Common myeloid progenitor, CD34-positive (primary cell): Measurements from ENCODE around the gene AGAP1.

Source experiments
- CTCF ChIA-PET: fragments of 350-600 bp; sonication (Branson Sonifier 250); formaldehyde crosslinking; loops from one replicate; lab custom pipeline; 2021; ENCODE audit warnings: antibody characterized with exemption; lab: Charles Lee
- POLR2A ChIA-PET: fragments of 350-600 bp; sonication (Branson Sonifier 250); formaldehyde crosslinking; loops from one replicate; lab custom pipeline; 2021; ENCODE audit warnings: antibody characterized with exemption; lab: Charles Lee
- DNase-seq, 3 donors: peaks; one replicate each; pipeline versions ENCODE4 v3.0.0 to v3.0.0-alpha.2; 2013
- H3K27ac ChIP-seq, 2 experiments: 1 replicate in 1 of 2; 2 replicates in 1 of 2; pipeline ENCODE4 v1.7.0; 2013; ENCODE audit warnings: inconsistent platforms in 2 of 2, low read length in 2 of 2, mild to moderate bottlenecking in 2 of 2, low read depth in 1 of 2, moderate library complexity in 1 of 2; ENCODE audit not compliant: severe bottlenecking in 2 of 2, insufficient read depth in 1 of 2, poor library complexity in 1 of 2
- H3K27me3 ChIP-seq, 5 experiments: replicated peaks in 2 of 5; 1 replicate in 3 of 5; 2 replicates in 2 of 5; pipeline versions ENCODE4 v1.6.1 to v1.7.0; 2013; ENCODE audit warnings: low read length in 4 of 5, mild to moderate bottlenecking in 2 of 5, moderate library complexity in 2 of 5, inconsistent platforms in 1 of 5; ENCODE audit not compliant: insufficient read depth in 5 of 5, control insufficient read depth in 4 of 5
- H3K36me3 ChIP-seq, 4 experiments: 1 replicate in 2 of 4; 2 replicates in 2 of 4; pipeline versions ENCODE4 v1.6.1 to v1.7.0; 2013; ENCODE audit warnings: low read length in 3 of 4, control low read depth in 1 of 4, mild to moderate bottlenecking in 1 of 4; ENCODE audit not compliant: control insufficient read depth in 4 of 4, insufficient read depth in 4 of 4
- H3K4me1 ChIP-seq, 4 experiments: 1 replicate in 3 of 4; 2 replicates in 1 of 4; pipeline versions ENCODE4 v1.6.1 to v1.7.1; 2013; ENCODE audit warnings: low read length in 3 of 4, mild to moderate bottlenecking in 3 of 4, control low read depth in 1 of 4, inconsistent platforms in 1 of 4, moderate library complexity in 1 of 4; ENCODE audit not compliant: control insufficient read depth in 4 of 4, insufficient read depth in 4 of 4; ENCODE audit errors: control extremely low read depth in 1 of 4
- H3K4me3 ChIP-seq, 7 experiments: 1 replicate in 4 of 7; 2 replicates in 3 of 7; pipeline versions ENCODE4 v1.5.1 to v1.7.0; 2013; ENCODE audit warnings: mild to moderate bottlenecking in 7 of 7, low read length in 6 of 7, moderate library complexity in 6 of 7, inconsistent platforms in 2 of 7, low read depth in 2 of 7, control low read depth in 1 of 7; ENCODE audit not compliant: insufficient read depth in 4 of 7, control insufficient read depth in 1 of 7; ENCODE audit errors: extremely low read depth in 1 of 7
- H3K9me3 ChIP-seq, 5 experiments: 1 replicate in 4 of 5; 2 replicates in 1 of 5; pipeline versions ENCODE4 v1.6.1 to v1.7.1; 2013; ENCODE audit warnings: low read length in 4 of 5, mild to moderate bottlenecking in 2 of 5, inconsistent platforms in 1 of 5, low read depth in 1 of 5, moderate library complexity in 1 of 5; ENCODE audit not compliant: control insufficient read depth in 4 of 5, insufficient read depth in 2 of 5; ENCODE audit errors: control extremely low read depth in 1 of 5
- WGBS: methylation state at CpG from one replicate; pipeline ENCODE4 v1.1.5; 2013; ENCODE audit not compliant: insufficient coverage; 5-methylcytosine and 5-hydroxymethylcytosine counted together

Gene AGAP1

DNA sequence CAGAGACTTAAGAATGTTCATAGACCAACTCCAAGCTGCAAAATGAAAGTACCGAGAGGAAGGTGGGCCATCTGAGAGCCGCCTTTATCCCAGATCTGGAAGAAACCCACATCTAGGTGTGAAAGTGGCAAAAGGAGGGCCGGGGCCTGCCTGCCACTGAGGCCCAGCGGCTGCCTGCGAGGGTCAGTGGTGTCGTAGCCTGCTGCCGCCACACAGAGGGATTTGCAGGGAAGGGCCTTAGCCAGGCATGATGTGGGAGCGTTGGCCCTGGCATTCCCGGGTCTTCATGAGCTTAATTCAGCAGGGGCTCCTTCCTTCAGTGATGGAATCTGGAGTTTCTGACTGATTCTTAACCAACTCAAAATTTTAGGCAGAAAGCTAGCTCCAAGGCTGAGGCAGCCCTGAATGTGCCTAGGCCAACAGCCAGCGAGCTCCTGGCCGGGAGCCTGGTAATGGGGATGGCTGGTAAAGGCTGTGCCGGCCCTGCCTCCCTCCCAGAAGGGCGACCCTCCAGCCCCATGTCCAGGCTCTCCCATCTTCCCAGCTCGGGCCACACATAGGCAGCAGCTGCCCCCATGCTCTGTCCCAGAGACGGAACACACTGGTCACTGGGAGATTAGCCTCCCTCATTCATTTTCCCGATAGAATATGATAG is 230.1 kb downstream of the AGAP1 start:
- no peak for DNase-seq
- H3K4me3 ChIP-seq, result no peak overlapping the region
- peaks cover 0 to 6% (median 4%) of the 10 kb centered on the region in 5 experiments for H3K27me3 ChIP-seq
- no peaks in the 10 kb centered on the region for H3K4me1 ChIP-seq
- no peak overlapping the region for H3K27ac ChIP-seq
- ChIA-PET CTCF (interaction anchor here (1.2 to 1.4 kb wide), 3 partner anchors 11 to 457 kb away, joined by 3 to 4 read pairs (median 3); no protein-coding TSS in a partner anchor), POLR2A (no interaction called here)
- no peaks in the 10 kb centered on the region for H3K9me3 ChIP-seq
- WGBS, result 94% methylated on average over 11 of the region's 16 CpGs
- H3K36me3 ChIP-seq, result no peaks in the 10 kb centered on the region

DNA sequence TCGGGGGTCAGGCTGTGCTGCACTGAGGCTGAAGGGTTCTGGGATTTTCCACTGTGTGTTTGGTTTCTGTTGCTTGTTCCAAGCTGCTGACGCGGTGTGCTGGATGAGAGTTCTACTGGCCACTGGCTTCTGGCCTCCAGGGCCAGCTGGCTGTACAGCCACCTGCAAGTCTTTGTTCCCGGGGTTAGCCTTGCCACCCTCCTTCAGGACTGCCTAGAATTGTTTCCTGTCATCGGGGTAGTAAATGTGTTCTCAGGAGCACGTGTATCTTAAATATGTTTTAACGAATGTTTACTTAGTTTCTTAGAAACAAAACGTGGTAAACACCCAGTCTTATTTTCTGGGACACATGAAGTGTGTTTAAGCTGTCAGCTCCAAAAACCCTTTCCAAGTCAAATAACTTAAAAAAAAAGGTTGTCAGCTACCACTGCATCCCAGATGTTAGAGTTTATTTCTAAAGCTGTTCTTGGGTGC is 231.2 kb downstream of the AGAP1 start:
- H3K36me3 ChIP-seq, result no peaks in the 10 kb centered on the region
- peaks cover 0 to 5% (median 3%) of the 10 kb centered on the region in 5 experiments for H3K27me3 ChIP-seq
- H3K4me3 ChIP-seq, result no peak overlapping the region
- H3K9me3 ChIP-seq, result no peaks in the 10 kb centered on the region
- POLR2A ChIA-PET, result no interaction called here
- H3K27ac ChIP-seq, result no peak overlapping the region
- WGBS, result 78% methylated on average over 4 of the region's 8 CpGs
- no peak for DNase-seq
- CTCF ChIA-PET, result interaction anchor here (1.4 kb wide), 1 partner anchor 10 kb away, joined by 4 read pairs; no protein-coding TSS in a partner anchor
- no peaks in the 10 kb centered on the region for H3K4me1 ChIP-seq

DNA sequence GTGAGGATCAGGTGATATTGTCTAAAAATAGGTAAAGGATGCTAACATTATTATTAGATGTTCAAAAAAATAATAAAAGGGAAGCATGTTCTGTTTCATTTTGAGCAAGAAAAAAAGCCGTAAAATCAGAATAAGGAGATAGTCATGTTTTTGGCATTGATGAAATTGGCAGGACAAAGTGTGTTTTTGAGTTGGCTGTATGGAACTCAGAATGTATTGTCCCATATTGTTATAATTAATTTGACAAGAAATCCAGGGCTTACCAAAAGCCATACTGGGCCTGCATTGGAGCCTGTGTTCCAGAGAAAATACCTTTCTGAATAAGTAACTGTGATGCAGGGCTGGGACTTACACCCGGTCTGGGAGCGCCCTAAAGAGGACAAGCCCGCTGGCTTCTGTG is 232.0 kb downstream of the AGAP1 start:
- DNase-seq, result no peak
- H3K4me3 ChIP-seq, result no peak overlapping the region
- 100% methylated on average over 4 of the region's 4 CpGs for WGBS
- H3K9me3 ChIP-seq, result no peaks in the 10 kb centered on the region
- H3K27ac ChIP-seq, result no peak overlapping the region
- CTCF ChIA-PET, result no interaction called here
- POLR2A ChIA-PET, result no interaction called here
- H3K4me1 ChIP-seq, result no peaks in the 10 kb centered on the region
- H3K36me3 ChIP-seq, result no peaks in the 10 kb centered on the region
- peaks cover 0 to 7% (median 3%) of the 10 kb centered on the region in 5 experiments for H3K27me3 ChIP-seq

DNA sequence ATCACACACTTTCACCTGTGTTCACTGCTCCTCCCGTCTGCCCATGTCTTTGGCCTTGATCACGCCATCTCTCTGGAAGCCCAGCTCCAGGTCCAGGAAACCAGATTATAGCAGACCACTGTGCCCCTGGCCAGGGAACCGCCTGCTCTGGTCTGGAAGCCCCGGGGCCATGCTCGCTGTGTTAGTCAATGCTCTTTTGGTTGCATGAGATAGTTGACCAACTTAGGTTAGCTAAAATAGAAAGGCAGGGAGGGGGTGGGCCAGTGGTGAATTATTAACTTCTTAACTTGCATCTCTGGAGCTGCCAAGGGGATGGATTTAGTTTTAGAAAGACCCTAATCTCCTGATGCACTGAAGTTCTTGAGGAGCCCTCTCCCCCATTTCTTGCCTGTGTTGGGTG is 232.7 kb downstream of the AGAP1 start:
- DNase-seq, result no peak
- ChIA-PET POLR2A (no interaction called here), CTCF (interaction anchor here (1.3 kb wide), 1 partner anchor 20 kb away, joined by 8 read pairs; no protein-coding TSS in a partner anchor)
- no peak overlapping the region for H3K27ac ChIP-seq
- no peaks in the 10 kb centered on the region for H3K36me3 ChIP-seq
- peaks cover 0 to 7% (median 4%) of the 10 kb centered on the region in 5 experiments for H3K27me3 ChIP-seq
- H3K4me1 ChIP-seq, result no peaks in the 10 kb centered on the region
- no peak overlapping the region for H3K4me3 ChIP-seq
- H3K9me3 ChIP-seq, result no peaks in the 10 kb centered on the region
- 98% methylated on average over 5 of the region's 5 CpGs for WGBS

DNA sequence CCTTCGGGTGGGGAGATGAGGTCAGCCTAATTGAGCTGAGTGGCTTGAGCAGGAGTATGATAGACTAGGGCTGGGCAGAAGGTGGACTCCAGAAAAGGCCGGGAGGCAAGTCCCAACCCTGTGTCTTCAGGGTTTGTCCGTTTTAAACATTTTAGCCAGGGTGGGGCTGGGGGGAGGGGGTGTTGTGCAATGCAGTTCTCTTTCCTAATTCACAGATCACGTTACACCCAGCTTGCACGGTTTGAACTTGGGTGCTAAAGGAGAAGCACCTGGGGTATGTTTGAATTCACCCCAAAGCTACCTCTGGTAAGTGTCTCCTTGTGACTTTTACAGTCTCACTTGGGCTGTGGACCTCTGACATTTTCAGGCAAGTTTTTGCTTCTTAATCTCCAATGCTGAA is 233.3 kb downstream of the AGAP1 start:
- DNase-seq, result no peak
- H3K4me3 ChIP-seq, result no peak overlapping the region
- H3K27me3 ChIP-seq, result peaks cover 0 to 8% (median 7%) of the 10 kb centered on the region in 5 experiments
- no peaks in the 10 kb centered on the region for H3K36me3 ChIP-seq
- WGBS, result 100% methylated on average over 3 of the region's 5 CpGs
- no peaks in the 10 kb centered on the region for H3K9me3 ChIP-seq
- H3K27ac ChIP-seq, result no peak overlapping the region
- ChIA-PET CTCF (interaction anchor here (1.3 kb wide), 1 partner anchor 19 kb away, joined by 8 read pairs; no protein-coding TSS in a partner anchor), POLR2A (no interaction called here)
- peaks cover 0 to 1% (median 0%) of the 10 kb centered on the region in 4 experiments for H3K4me1 ChIP-seq

DNA sequence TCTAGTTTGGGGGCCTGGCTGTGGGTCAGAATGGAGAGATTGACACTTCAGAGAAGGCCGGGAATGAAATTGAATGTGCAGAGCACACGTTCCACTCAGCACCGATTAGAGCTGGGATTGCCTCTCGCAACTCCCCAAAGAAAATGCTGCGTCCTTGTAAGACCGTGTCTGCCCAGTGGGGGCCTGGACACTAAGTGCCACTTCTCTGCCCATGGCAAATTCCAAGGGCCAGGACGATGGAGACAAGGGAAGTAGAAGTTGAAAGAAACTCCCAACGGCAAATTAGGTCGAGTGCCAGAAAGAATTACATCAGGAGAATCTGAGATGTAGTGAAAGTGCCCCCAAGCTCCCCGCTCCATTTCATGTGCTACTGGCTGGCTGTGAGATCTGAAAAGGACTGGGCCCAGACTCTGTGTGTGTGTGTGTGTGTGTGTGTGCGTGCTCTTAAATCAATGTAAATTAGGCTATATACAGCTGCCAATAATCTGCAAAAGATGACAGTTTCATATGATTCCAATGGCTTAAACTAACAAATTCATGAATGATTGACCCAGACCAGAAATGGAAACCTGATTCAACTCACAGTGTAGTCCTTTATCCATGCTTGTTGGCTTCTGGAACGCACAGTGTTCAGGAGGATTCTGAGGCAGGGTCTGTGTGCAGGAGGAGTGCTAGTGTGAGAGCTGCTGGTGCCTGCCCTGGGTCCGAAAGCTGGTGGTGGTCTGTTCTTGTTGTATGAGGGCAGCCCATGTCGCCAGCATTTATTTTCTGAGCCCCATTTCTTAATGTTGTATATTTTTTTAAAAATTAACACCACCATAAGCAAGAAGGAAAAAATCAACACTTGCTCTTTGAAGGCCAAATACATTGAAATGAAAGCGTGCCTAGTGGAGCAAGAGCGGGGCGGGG is 234.3 kb downstream of the AGAP1 start:
- CTCF ChIA-PET, result interaction anchor here (1.3 kb wide), 1 partner anchor 18 kb away, joined by 8 read pairs; no protein-coding TSS in a partner anchor
- peaks cover 0 to 14% (median 8%) of the 10 kb centered on the region in 5 experiments for H3K27me3 ChIP-seq
- POLR2A ChIA-PET, result no interaction called here
- H3K9me3 ChIP-seq, result no peaks in the 10 kb centered on the region
- peaks cover 0 to 5% (median 0%) of the 10 kb centered on the region in 4 experiments for H3K4me1 ChIP-seq
- WGBS, result 99% methylated on average over 9 of the region's 17 CpGs
- DNase-seq, result no peak
- H3K4me3 ChIP-seq, result no peak overlapping the region
- no peak overlapping the region for H3K27ac ChIP-seq
- no peaks in the 10 kb centered on the region for H3K36me3 ChIP-seq
